GM18502 (cell line): ENCODE data around the gene THSD7B.
A peak's percentile ranks its signal among the peaks of the same experiment; 100 is the strongest.
"Not testable (repeated sequence)": the region's sequence is repeated elsewhere in the genome, so short reads cannot be mapped to it uniquely, and the experiment has no call there.

Experiments used
- ATAC-seq: cut with Tn5 transposase; IDR thresholded peaks from one replicate; pipeline ENCODE4 v1.9.1; 2021; ENCODE audit warnings: mild to moderate bottlenecking; ENCODE audit not compliant: unreplicated experiment, poor library complexity

Gene THSD7B

DNA sequence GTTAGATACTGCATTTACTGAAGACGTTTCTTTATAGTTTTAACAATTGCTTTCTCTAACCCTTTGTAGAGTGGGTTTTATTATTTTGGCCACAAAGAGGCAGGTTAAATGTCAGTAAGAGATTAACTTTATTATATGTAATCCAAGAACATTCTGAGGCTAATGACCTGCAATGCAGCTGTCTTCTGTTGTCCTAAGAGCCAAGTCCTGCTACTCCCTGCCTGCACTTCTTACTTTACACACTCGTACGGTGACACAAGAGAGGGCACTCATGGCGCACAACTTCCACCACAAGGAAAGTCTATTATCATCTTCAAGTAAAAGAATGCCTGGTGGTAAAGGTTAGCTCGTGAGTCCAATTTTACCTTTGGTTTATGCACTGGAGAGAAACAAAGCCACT, 727.9 kb downstream of the THSD7B start:
- no peak for ATAC-seq

DNA sequence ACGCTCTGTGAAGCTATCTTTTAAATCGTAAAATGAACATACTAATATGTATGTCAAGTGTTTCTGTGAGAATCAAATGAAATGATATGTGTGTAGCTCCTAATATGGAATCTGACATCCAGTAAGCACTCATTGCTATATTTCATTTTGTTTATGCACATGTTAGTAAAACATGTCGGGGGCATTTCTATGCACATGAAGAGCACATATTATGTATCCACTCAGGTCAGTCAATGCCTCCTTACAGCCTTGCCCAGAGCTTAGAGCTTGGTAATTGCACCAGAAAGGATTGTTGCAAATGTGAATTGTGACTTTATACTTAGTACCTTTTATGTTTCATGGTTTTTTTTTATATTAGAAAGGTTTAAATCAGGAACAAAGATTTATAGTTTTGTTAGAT, 735.3 kb downstream of the THSD7B start:
- no peak for ATAC-seq

DNA sequence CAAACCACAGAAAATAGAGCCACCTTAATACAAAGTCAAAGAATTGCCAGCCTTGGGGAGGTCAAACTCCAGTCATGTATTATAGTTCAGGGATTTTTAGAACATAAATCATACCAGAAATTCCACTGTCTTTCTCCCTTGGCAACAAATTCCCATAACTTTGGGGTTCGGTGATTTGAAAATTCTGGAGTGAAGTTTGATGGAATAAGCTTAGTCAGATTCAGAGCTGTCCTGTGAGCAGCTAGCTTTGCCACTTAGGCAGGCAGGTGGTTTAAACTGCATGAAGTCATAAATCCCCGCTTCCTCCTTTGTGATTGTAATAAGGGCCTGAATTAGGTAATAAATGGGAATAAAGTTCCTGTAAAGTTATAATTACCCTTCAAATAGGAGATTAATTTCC, 741.9 kb downstream of the THSD7B start:
- ATAC-seq, result no peak

DNA sequence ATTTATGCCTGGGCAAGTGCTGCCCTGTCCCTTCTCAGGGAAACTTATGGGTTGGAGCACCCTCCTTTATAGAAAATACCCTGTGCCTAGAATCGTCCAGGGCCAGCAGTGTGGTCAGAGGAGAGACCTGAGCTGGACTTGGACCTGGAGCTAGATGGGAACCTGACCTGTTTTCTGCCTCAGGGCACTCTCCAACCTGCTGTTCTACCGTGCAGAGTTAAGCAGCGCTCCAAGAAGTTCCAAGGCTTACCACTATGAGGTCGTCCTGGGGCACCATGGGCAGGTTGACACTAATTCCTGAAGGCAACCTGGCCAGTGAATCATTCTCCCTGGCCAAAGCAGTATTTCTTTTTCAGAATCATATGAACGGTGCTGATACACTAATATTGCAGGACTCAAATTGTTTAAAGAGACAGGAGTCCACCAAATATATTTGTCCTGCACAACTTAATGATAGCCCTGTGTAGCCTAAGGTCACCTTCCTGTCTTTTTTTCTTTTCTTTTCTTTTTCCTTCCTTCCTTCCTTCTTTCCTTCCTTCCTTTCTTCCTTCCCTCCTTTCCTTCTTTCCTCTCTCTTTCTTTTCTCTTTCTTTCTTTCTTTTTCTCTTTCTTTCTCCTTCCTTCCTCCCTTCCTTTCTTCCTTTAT, 743.5 kb downstream of the THSD7B start:
- no peak for ATAC-seq

DNA sequence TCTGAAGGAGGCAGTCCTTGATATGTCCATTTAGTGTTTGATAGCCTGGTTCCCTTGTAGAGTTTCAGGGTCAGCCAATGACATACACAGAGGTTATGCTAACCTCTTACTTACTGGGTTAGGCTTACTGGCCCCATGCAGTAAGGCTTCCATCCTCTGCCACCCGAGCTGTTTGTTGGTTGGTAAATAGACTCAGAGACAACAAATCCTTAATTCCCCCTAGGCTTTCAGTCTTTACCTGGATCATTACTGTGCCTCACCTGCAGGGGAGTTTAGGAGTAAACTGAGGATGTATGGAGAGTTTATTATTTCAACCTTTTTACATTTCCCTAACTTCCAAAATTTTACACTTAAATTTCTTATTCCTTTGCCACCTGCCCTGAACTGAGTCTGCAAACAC, 746.2 kb downstream of the THSD7B start:
- no peak for ATAC-seq

- no peak for ATAC-seq
These were observed 756.6 kb downstream of the THSD7B start for GRCh38 chr2:137521653-137522619.

DNA sequence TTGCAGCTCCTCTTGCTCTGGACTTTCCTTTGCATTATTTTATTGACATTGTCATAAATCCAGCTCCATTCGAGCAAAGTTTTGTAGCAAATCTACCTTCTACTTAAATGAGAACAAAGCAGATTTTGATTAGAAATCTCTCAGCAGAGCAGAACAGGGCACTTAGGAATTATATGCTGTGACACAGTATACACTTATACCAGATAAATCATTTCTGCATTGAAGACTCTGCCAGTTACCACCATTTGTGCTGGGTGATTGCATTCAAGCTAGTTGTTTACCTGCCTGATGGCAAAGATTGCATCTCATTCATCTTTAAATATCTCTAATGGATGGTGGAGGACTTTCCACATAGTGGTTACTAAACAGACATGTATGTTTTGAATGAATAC, 757.3 kb downstream of the THSD7B start:
- ATAC-seq, result no peak

DNA sequence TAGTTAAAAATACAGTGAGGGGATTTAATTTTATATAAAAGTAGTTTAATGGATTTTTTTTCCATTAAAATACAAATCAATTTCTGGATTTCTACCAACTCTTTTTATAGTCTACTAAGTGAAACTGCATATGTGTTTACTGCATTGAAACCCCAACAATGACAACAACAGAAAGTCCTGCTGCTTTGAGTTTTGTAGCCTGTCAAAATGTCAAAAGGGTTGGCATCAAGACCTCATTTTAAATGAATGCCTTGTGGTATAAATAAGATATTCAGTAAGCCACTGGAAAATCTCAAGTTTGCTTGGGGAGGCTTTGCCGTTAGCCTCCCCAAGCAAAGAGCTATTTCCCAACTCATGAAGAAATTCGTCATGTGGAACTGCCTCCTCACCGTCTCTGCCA, 758.6 kb downstream of the THSD7B start:
- no peak for ATAC-seq

DNA sequence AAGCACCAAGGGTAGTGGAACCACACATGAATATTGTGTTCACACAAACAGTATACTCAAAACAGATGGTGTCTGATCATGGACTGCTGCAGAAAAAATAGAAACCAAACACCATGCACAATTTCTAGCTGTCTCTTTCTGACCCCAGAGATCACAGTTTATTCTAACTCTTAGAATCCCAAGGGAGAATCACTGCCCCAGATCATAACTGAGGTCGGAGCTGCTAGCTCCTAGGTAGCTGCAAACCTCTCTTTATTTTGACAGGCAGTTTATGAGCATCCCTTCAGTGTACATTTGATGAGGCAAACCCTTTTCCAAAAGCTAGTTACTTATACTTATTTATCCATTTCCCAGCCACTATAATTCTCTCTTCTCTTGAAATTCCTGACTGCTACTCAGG, 759.8 kb downstream of the THSD7B start:
- no peak for ATAC-seq

DNA sequence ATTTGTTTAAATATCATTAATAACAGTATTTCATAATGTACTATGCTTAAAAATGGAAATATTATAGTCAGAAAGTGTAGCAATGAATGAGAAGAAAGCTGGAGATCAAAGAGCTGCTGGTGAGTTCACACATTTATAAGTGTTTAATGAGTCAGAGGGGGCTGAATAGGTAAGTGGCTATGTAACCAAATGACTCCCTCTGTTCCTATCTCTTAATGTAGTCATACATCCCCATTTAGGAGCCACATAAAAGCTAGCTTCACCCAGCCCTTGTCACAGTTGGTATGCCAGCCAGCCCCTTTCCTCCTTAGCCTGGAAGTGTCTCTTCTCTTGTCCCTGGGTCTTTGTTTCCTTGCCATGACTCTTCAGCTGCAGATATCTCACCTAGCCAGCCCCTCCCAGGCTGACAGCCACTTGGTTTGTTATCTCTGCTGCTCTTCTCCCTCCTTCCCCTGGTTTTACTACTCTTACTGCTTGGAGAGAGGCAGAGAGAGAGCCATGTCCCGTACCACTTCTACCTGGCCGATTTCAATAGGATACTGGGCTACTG, 760.4 kb downstream of the THSD7B start:
- no peak for ATAC-seq

- ATAC-seq, result peak; percentile 55
These were observed 770.6 kb downstream of the THSD7B start for GRCh38 chr2:137535897-137536296.

DNA sequence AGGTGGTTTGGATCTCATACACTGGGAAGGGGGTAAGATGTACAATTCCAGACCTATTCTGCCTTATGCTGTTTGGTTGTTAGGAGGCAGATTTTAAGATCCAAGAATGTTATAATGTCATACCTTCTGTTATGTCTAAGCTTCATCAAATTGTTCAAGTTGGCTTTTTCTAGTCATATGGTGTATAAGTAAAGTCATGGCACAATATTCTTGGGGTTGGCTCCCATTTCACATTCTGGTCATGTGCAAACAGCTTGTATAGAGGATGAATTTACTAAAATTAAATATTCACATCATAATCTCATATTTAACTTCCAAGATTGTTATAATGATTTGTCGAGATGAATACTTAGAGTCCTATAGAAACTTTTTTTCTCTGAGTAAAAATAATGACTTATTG, 774.0 kb downstream of the THSD7B start:
- ATAC-seq, result no peak

DNA sequence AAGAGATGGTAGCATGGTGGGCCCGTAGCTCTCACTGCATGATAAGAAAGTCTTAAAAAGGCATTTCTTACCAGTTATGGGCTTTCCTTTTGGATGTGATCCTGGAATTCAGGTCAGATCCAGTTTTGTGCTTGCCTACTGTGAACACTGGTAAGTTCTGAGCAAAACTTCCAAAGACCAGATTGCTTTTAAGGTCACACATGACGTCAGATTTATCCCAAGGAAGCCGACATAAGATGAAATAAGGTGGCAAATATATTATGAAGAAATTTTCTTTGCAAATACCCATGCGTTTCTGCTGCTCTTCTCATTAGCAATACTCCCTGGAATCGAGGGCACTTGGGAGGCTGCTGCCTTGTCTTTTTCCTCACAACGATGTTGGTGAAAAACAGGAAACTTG, 782.5 kb downstream of the THSD7B start:
- no peak for ATAC-seq

DNA sequence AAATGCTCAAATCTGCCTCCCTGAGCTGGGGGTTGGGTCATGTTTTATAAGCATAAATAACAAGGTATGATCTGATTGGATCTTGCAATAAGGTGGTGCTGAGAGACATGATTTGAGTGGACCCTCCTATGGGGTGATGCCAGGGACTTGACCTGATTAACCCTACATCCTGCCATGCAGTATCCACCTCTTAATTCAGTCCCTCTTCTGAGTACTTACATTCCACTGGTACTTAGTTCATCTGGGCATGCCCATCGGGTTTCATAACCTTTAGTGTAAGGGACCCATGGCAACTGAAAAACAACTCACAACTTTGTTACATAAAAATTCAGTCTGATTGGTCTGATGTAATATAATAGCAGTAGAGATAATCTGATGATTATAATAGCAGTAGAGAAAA, 801.0 kb downstream of the THSD7B start:
- ATAC-seq, result no peak

- ATAC-seq, result no peak
These were observed 805.1 kb downstream of the THSD7B start for GRCh38 chr2:137570484-137570883.

GRCh38 chr2:137587834-137588233, 822.5 kb downstream of the THSD7B start:
- not testable (repeated sequence) for ATAC-seq

DNA sequence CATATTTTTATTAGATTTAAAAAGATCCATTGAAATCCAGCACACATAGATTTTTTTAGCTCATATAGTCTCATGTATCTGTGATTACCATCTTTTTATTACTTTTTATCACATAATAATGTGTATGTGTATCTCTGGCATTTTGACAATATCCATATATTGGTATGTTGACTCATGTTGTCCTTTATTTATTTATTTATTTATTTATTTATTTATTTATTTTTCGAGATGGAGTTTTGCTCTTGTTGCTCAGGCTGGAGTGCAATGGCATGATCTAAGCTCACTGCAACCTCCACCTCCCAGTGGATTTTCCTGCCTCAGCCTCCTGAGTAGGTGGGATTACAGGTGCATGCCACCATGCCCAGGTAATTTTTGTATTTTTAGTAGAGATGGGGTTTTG, 823.2 kb downstream of the THSD7B start:
- ATAC-seq, result not testable (repeated sequence)

DNA sequence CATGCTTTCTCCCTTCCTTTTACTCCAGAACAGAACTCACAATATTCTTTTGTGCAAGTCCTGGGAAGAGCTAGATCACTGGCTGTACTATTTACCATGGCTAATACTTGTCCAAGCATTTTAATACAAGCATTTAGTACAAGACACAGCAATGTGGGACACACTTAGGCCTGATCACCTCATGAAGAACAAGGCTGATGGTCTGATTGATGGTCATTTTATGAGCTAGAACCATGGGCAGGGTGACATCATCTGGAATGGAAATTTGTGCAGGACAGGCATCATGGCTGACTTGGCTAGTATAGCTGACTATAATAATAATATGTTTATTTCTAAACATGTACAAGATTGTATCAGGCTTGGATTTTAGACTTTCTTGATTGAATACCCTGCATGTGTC, 824.8 kb downstream of the THSD7B start:
- ATAC-seq, result no peak

DNA sequence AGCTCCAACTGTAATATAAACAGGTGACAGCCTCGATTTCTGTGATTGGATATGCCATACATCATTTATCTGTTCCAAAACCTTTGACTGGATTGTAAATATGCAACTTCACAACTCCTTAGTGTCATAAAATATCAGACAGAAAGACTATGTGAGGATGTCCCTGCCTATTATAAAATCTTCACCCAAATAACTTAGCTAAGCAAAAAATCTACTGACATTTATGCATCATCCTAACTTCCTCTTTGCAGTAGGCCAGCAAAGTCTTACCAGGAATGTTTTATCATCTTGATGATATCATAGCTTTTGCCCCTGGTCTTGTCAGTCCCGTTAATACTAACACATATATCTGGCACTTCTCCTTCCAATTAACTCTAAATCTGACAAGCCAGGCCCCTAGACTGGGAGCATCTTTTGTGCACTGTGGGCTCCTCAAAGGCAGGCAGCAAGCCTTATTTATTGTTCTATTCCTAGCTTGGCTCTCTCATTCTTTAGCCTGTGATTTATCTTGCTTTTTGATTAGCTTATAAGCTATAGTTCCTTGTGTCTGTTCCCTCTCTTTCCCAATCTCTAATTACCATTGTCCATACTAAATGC, 842.5 kb downstream of the THSD7B start:
- no peak for ATAC-seq

DNA sequence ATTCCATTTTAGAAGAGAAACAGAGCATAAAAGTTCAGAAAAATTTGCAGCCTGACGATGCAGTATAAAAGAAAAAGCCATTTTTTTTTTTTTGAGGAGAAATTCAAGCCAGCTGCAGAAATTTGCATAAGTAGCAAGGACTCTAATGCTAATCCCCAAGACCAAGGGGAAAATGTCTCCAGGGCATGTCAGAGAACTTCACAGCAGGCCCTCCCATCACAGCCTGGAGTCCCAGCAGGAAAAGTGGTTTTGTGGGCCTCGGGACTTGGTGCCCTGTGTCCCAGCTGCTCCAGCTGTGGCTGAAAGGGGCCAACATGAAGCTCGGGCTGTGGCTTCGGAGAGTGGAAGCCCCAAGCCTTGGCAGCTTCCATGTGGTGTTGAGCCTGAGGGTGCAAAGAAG, 873.6 kb downstream of the THSD7B start:
- no peak for ATAC-seq

DNA sequence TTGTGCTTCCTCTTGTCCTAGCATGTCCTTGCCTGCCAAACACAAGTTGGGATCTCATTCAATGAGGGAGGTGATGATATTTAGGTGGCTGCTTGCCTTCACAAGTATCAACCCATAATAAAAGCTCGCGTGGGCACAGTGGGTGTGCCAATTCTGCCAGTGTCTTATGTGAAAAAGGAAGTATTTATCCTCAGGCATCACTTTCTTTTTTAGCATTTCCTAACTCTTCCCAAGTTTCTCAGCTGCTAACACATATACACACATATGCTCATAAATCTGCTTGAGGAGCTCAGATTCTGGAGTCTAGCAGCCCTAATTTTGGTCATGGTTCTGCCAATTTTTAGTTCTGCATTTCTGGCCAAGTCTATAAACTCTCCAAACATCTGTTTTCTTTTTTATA, 879.4 kb downstream of the THSD7B start:
- no peak for ATAC-seq
